ENCODE results near the gene TICRR. TPM values are rescaled to one million over a fixed set of nuclear protein-coding genes. Genes with fewer than 3 reads are reported as not detected.

TICRR gene
- total RNA-seq, 6 donors from 2014 or later = 0.20 to 1.0 (median 0.58) TPM

- ATAC-seq (ENCODE audit: low FRiP score in 2 of 2) (peak; percentile 34 to 90), DNase-seq (peak in 1 of 2 donors; percentile 87)
- H3K4me3 ChIP-seq = peak within 1 kb of the TSS; percentile 29 to 59 (median 53)
- no peak for TF ChIP-seq POLR2AphosphoS5 (IDR thresholded peaks at IDR 0.05)
- TF ChIP-seq POLR2A (IDR thresholded peaks at IDR 0.05) = no peak
- TF ChIP-seq EP300 (IDR thresholded peaks at IDR 0.05) = no peak
- no peak for TF ChIP-seq CTCF (IDR thresholded peaks at IDR 0.05)
- H3K9me3 ChIP-seq = no peaks in the 10 kb centered on the region
- H3K36me3 ChIP-seq = no peaks in the 10 kb centered on the region
- peak within 1 kb of the TSS in 1 of 4 donors; percentile 3 for H3K27ac ChIP-seq
- WGBS, 2 donors = 3 to 8% methylated on average over 15 to 49 of the region's 87 CpGs
- peaks cover 0 to 12% (median 2%) of the 10 kb centered on the region in 4 donors for H3K27me3 ChIP-seq
- peaks cover 3 to 15% (median 11%) of the 10 kb centered on the region in 4 donors for H3K4me1 ChIP-seq
These were observed 79.9 kb downstream of the TICRR start, which contains the start of gene KIF7 for GRCh38 chr15:89654847-89655805. KIF7 (minus strand) TSS chr15:89655467; CDS start chr15:89652930, 2,537 bp downstream.

GRCh38 chr15:89656116-89656815 lies 81.0 kb downstream of the TICRR start:
- 69 to 75% methylated on average over 7 of the region's 7 CpGs for WGBS, 2 donors
- TF ChIP-seq CTCF (IDR thresholded peaks at IDR 0.05) (no peak), POLR2AphosphoS5 (IDR thresholded peaks at IDR 0.05) (no peak), EP300 (IDR thresholded peaks at IDR 0.05) (no peak), POLR2A (IDR thresholded peaks at IDR 0.05) (no peak)
- no peak overlapping the region for H3K4me3 ChIP-seq
- no peaks in the 10 kb centered on the region for H3K9me3 ChIP-seq
- H3K27ac ChIP-seq = no peak overlapping the region
- no peak for ATAC-seq (ENCODE audit: low FRiP score in 2 of 2)
- no peaks in the 10 kb centered on the region for H3K36me3 ChIP-seq
- peaks cover 3 to 15% (median 11%) of the 10 kb centered on the region in 4 donors for H3K4me1 ChIP-seq
- peaks cover 0 to 12% (median 2%) of the 10 kb centered on the region in 4 donors for H3K27me3 ChIP-seq
- DNase-seq = no peak

- H3K4me1 ChIP-seq = peaks cover 3 to 18% (median 12%) of the 10 kb centered on the region in 4 donors
- no peak overlapping the region for H3K4me3 ChIP-seq
- H3K27me3 ChIP-seq = peaks cover 0 to 12% (median 2%) of the 10 kb centered on the region in 4 donors
- DNase-seq (no peak), ATAC-seq (ENCODE audit: low FRiP score in 2 of 2) (no peak)
- no peak overlapping the region for H3K27ac ChIP-seq
- no peaks in the 10 kb centered on the region for H3K9me3 ChIP-seq
- no peak for TF ChIP-seq POLR2A (IDR thresholded peaks at IDR 0.05)
- no peaks in the 10 kb centered on the region for H3K36me3 ChIP-seq
- 81% methylated on average over 5 of the region's 5 CpGs for WGBS, 2 donors
These were observed 82.5 kb downstream of the TICRR start for GRCh38 chr15:89657686-89658200.

- TF ChIP-seq POLR2AphosphoS5 (IDR thresholded peaks at IDR 0.05) (no peak), EP300 (IDR thresholded peaks at IDR 0.05) (no peak), CTCF (IDR thresholded peaks at IDR 0.05) (no peak), POLR2A (IDR thresholded peaks at IDR 0.05) (no peak)
- Histone ChIP-seq H3K27me3 (peaks cover 0 to 12% (median 2%) of the 10 kb centered on the region in 4 donors), H3K4me3 (no peak overlapping the region), H3K4me1 (peaks cover 3 to 23% (median 13%) of the 10 kb centered on the region in 4 donors), H3K9me3 (no peaks in the 10 kb centered on the region), H3K27ac (no peak overlapping the region), H3K36me3 (no peaks in the 10 kb centered on the region)
- no peak for DNase-seq
- WGBS, 2 donors = 84 to 95% methylated on average over 2 of the region's 2 CpGs
- ATAC-seq (ENCODE audit: low FRiP score in 2 of 2) = no peak
These were observed 84.0 kb downstream of the TICRR start for GRCh38 chr15:89659295-89659694.

- TF ChIP-seq POLR2A (IDR thresholded peaks at IDR 0.05) (no peak), CTCF (IDR thresholded peaks at IDR 0.05) (no peak), EP300 (IDR thresholded peaks at IDR 0.05) (no peak), POLR2AphosphoS5 (IDR thresholded peaks at IDR 0.05) (no peak)
- H3K27me3 ChIP-seq = no peaks in the 10 kb centered on the region
- DNase-seq = no peak
- no peak overlapping the region for H3K27ac ChIP-seq
- no peaks in the 10 kb centered on the region for H3K36me3 ChIP-seq
- ATAC-seq (ENCODE audit: low FRiP score in 2 of 2) = no peak
- no peak overlapping the region for H3K4me3 ChIP-seq
- 85 to 94% methylated on average over 2 of the region's 2 CpGs for WGBS, 2 donors
- H3K4me1 ChIP-seq = peaks cover 0 to 19% (median 14%) of the 10 kb centered on the region in 4 donors
- H3K9me3 ChIP-seq = no peaks in the 10 kb centered on the region
These were observed 85.3 kb downstream of the TICRR start for GRCh38 chr15:89660556-89660955.

Measured in upper lobe of left lung (tissue), 6 donors.